ENCODE measurements around the gene IFRD1.

IFRD1 gene

GRCh38 chr7:112521942-112522341 is 71.7 kb downstream of the IFRD1 start:
- DNase-seq: no peak

- DNase-seq: no peak
These were observed 73.6 kb downstream of the IFRD1 start for GRCh38 chr7:112523871-112524270.
